Progenitor cell of endocrine pancreas (in vitro differentiated cells): Measurements from ENCODE around the gene EEIG1. TPM values are rescaled to one million over a fixed set of nuclear protein-coding genes. Genes with fewer than 3 reads are reported as not detected.

Experiments
- DNase-seq: peaks from one replicate; pipeline ENCODE4 v3.0.0; 2021; ENCODE audit warnings: low spot score; ENCODE audit not compliant: unreplicated experiment
- H3K27ac Mint-ChIP-seq: 2 replicates; pipeline ENCODE4 v1.8.0; 2021; ENCODE audit warnings: mild to moderate bottlenecking, moderate library complexity, mixed read lengths
- H3K27me3 Mint-ChIP-seq: 2 replicates; pipeline ENCODE4 v1.8.0; 2021; ENCODE audit warnings: mixed read lengths
- H3K36me3 Mint-ChIP-seq: 2 replicates; pipeline ENCODE4 v1.8.0; 2022; ENCODE audit warnings: mixed read lengths; ENCODE audit not compliant: insufficient read depth
- H3K4me1 Mint-ChIP-seq: 2 replicates; pipeline ENCODE4 v1.8.0; 2021; ENCODE audit warnings: low read depth, mixed read lengths
- H3K4me3 Mint-ChIP-seq: 2 replicates; pipeline ENCODE4 v1.8.0; 2021; ENCODE audit warnings: low read depth, mild to moderate bottlenecking, moderate library complexity, mixed read lengths
- H3K9me3 Mint-ChIP-seq: 2 replicates; pipeline ENCODE4 v1.8.0; 2021; ENCODE audit warnings: low read depth, mixed read lengths
- total RNA-seq: library from RNA; stranded (reverse); gene quantifications from 2 replicates; pipeline ENCODE4 v1.2.1, GENCODE V29; 2021
- TF ChIP-seq, protein P1 (sequence below): fragments of 200-600 bp; sonication (generic); IDR thresholded peaks from one replicate; pipeline ENCODE4 v1.5.0; 2021; ENCODE audit warnings: antibody characterized with exemption, mild to moderate bottlenecking; ENCODE audit not compliant: unreplicated experiment

Gene EEIG1
- total RNA-seq, 1 donor from 2014 or later: 48.2 TPM

DNA sequence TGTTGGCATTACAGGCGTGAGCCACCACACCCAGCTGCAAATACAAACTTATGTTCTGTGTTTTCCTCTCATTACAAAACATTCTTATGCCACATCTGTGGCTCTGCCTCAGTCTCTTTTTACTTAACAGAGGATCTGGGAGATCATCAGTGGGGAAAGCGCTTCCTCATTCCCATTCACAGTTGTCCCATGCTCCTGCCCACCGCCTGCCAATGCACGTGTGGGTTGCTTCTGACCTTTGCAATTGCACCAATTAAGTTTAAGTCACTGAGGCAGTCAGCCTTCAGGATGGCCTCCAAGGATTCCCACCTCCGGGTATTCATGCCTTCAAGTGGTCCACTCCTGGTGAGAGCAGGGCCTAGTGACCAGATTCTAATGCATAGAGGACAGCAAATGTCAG is 34.9 kb upstream of the EEIG1 start:
- H3K4me1 Mint-ChIP-seq: no peaks in the 10 kb centered on the region
- H3K9me3 Mint-ChIP-seq: no peaks in the 10 kb centered on the region
- H3K27ac Mint-ChIP-seq: no peak overlapping the region
- H3K4me3 Mint-ChIP-seq: no peak overlapping the region
- no peaks in the 10 kb centered on the region for H3K27me3 Mint-ChIP-seq
- H3K36me3 Mint-ChIP-seq: no peaks in the 10 kb centered on the region
- TF ChIP-seq, protein P1, sequence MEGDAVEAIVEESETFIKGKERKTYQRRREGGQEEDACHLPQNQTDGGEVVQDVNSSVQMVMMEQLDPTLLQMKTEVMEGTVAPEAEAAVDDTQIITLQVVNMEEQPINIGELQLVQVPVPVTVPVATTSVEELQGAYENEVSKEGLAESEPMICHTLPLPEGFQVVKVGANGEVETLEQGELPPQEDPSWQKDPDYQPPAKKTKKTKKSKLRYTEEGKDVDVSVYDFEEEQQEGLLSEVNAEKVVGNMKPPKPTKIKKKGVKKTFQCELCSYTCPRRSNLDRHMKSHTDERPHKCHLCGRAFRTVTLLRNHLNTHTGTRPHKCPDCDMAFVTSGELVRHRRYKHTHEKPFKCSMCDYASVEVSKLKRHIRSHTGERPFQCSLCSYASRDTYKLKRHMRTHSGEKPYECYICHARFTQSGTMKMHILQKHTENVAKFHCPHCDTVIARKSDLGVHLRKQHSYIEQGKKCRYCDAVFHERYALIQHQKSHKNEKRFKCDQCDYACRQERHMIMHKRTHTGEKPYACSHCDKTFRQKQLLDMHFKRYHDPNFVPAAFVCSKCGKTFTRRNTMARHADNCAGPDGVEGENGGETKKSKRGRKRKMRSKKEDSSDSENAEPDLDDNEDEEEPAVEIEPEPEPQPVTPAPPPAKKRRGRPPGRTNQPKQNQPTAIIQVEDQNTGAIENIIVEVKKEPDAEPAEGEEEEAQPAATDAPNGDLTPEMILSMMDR: no peak
- DNase-seq: no peak

DNA sequence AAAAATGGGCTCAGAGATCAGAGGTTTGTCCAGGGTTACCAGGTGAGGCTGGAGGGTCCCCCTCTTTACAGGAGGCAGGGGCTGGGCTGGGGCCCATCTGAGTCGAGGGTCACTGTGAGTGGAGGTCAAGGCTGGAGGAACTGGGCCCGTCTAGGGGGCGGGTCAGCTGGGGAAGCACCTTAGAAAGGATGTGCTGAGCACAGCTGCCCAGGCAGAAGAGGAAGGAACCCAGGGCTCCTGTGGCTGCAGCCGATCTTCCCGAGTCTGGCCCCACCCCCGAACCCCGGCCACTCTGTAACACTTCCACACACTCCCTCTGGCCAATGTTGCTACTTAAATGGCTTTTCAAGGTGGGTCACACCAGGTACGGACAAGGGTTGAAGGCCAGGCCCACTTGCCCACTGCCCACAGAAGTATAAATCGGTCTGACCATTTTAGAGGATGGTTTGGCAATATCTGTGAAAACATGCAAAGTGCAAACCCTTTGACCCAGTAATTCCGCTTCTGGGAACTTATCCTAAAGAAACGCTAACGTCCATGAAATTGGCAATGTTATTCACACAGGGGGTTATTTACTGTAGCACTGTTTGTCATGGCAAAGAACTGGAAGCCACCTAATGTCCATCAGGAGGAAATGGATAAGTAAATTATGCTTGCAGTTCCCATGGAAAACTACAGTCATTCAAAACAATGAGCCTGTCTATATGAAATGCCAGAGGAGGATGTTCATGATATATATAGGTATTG is 30.5 kb upstream of the EEIG1 start:
- no peaks in the 10 kb centered on the region for H3K4me1 Mint-ChIP-seq
- no peaks in the 10 kb centered on the region for H3K27me3 Mint-ChIP-seq
- H3K9me3 Mint-ChIP-seq: peaks cover 4% of the 10 kb centered on the region
- H3K4me3 Mint-ChIP-seq: no peak overlapping the region
- no peak for DNase-seq
- no peaks in the 10 kb centered on the region for H3K36me3 Mint-ChIP-seq
- TF ChIP-seq, protein P1: no peak
- H3K27ac Mint-ChIP-seq: no peak overlapping the region

DNA sequence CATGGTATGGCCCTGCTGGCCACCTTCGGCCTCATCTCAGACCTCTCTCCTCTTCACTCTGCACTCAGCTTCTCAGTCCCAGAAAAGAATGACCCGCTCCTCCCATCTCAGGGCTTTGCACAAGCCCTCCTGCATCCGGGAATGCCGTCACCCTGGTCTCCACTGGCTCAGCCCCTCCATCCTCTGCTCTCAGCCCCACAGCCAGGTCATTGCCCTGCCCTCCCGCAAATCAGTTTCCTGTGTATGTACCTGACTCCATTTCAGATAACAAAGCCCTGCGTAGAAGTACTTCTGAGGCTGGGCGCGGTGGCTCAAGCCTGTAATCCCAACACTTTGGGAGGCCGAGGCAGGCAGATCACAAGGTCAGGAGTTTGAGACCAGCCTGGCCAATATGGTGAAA is 28.9 kb upstream of the EEIG1 start:
- peaks cover 4% of the 10 kb centered on the region for H3K9me3 Mint-ChIP-seq
- H3K27me3 Mint-ChIP-seq: no peaks in the 10 kb centered on the region
- H3K4me3 Mint-ChIP-seq: no peak overlapping the region
- H3K4me1 Mint-ChIP-seq: no peaks in the 10 kb centered on the region
- TF ChIP-seq, protein P1: no peak
- no peaks in the 10 kb centered on the region for H3K36me3 Mint-ChIP-seq
- DNase-seq: no peak
- H3K27ac Mint-ChIP-seq: no peak overlapping the region

DNA sequence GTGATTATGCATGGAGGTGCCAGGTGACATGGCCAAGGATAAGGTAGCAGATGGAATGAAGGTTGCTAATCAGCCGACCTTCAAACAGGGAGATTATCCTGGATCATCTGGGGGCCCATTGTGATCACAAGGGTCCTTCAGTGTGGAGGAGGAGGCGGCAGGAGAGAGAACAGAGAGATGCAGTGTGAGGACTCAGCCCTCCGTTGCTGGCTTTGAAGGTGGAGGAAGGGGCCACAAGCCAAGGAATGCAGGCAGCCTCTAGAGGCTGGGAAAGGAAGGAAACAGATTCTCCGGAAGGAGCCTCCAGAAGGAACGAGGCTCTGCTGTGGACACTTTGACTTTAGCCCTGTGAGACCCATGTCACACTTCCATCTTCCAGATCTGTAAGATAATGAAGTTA is 27.4 kb upstream of the EEIG1 start:
- H3K27ac Mint-ChIP-seq: no peak overlapping the region

DNA sequence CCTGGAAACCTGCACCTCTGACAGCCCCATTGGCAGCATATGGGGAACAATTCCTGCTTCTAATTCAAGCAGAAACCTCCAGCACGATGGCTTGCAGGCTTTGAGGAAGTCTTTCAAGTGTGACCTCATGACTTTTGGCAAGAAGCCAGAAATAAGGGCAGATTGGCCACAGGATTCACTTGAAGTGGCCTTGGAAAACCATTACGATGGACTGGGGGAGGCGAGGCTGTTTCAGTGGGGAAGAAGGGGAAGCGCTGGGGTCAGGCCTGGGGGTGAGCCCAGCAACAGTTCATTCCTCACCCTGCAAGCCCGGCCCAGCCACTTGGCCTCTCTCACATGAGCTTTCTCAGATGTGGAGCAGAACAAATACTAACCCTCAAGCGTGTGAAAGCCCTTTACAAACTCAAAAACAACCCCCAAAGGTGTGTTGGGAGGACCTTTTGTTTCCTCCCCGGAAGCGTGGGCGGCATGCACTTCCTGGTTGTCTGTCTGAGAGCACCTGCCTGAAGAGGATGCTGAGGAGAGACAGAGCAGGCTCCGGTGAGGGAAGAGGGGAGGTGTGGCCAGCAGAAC is 26.9 kb upstream of the EEIG1 start:
- TF ChIP-seq, protein P1: no peak
- peaks cover 4% of the 10 kb centered on the region for H3K9me3 Mint-ChIP-seq
- H3K27ac Mint-ChIP-seq: no peak overlapping the region
- DNase-seq: no peak
- H3K4me3 Mint-ChIP-seq: no peak overlapping the region
- no peaks in the 10 kb centered on the region for H3K27me3 Mint-ChIP-seq
- no peaks in the 10 kb centered on the region for H3K36me3 Mint-ChIP-seq
- H3K4me1 Mint-ChIP-seq: no peaks in the 10 kb centered on the region

More for the DNA sequence above, 27.4 kb upstream of the EEIG1 start:
- Mint-ChIP-seq H3K4me3 (no peak overlapping the region), H3K36me3 (no peaks in the 10 kb centered on the region), H3K9me3 (peaks cover 4% of the 10 kb centered on the region), H3K4me1 (no peaks in the 10 kb centered on the region), H3K27me3 (no peaks in the 10 kb centered on the region)
- TF ChIP-seq, protein P1: no peak
- no peak for DNase-seq
